Neural progenitor cell (in vitro differentiated cells): ENCODE data around the gene HNRNPA1.

Experiments used
- CTCF ChIP-seq: fragments of 200-600 bp; sonication (generic); IDR thresholded peaks from 2 replicates; pipeline ENCODE4 v1.5.1; 2017; ENCODE audit warnings: antibody characterized with exemption, mild to moderate bottlenecking
- EZH2 ChIP-seq: fragments of 200-600 bp; sonication (generic); IDR thresholded peaks from 2 replicates; pipeline ENCODE4 v1.6.1; 2017; ENCODE audit warnings: antibody characterized with exemption, mild to moderate bottlenecking, moderate library complexity
- EZH2phosphoT487 ChIP-seq: fragments of 200-600 bp; sonication (generic); IDR thresholded peaks from 2 replicates; pipeline ENCODE4 v1.6.1; 2017; ENCODE audit warnings: antibody characterized with exemption

GRCh38 chr12:54262403-54262925, 18.1 kb upstream of the HNRNPA1 start:
- TF ChIP-seq CTCF: no peak
- TF ChIP-seq EZH2phosphoT487: no peak
- no peak for TF ChIP-seq EZH2
